GM10266 (cell line): ENCODE results near the gene NXPH1.

Experiments used
- DNase-seq: peaks from one replicate; pipeline ENCODE4 v3.0.0; 2012; ENCODE audit errors: extremely low spot score
- CTCF ChIP-seq: IDR thresholded peaks from 2 replicates; pipeline ENCODE4 v1.5.1; 2012; ENCODE audit warnings: mild to moderate bottlenecking, low read depth; ENCODE audit not compliant: control insufficient read depth, insufficient read depth; ENCODE audit errors: missing control alignments

Gene NXPH1

GRCh38 chr7:8613191-8613590 is 179.8 kb downstream of the NXPH1 start:
- no peak for DNase-seq
- TF ChIP-seq CTCF, result no peak

DNA sequence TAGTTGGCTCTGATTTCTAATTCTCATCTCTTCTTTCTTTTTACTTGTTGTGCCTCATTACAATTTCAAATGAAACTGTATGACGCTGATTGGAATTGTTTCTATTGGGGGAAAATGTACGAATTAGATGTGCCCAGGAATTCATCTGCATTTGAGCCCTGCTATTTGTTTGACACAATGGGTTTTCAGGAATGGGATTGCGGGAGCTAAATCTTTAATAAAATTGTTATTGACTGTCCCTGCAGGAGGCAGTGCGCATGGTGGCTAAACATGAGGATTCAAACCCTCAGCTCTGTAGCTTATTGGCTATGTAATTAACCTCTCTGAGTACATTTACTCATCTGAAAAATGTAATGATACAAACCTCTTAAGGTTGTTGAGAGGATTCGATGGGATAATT is 181.6 kb downstream of the NXPH1 start:
- no peak for TF ChIP-seq CTCF

DNA sequence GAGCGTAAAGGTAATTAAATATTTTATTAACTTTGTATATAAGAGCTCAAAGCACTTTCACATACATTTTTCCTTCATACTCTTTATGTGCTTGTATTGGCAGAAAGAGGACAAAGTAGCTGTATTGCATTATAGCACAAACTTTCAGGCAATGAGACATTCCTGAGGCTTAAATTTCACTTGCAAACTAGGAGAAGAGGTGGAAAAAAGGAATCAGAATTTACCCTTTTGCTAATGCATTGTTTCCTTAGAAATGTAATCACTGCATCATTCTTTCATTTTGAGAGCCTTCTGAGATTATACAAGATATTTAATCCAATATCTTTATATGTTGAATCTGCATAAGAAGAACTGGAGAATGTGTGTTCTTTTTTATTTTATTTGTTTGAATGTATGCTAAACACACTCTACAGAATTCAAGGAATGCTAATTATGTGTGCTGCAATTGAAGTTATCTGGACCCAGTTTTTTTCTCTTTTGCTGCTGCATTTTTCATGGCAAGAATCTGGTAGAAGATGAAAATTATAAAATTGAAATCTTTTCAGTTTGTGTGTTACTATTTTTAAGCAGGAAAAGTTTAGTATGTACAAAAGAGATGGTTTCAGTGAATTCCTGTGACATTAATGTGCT is 185.1 kb downstream of the NXPH1 start:
- TF ChIP-seq CTCF, result no peak
- no peak for DNase-seq

More for the DNA sequence above, 181.6 kb downstream of the NXPH1 start:
- DNase-seq, result no peak

DNA sequence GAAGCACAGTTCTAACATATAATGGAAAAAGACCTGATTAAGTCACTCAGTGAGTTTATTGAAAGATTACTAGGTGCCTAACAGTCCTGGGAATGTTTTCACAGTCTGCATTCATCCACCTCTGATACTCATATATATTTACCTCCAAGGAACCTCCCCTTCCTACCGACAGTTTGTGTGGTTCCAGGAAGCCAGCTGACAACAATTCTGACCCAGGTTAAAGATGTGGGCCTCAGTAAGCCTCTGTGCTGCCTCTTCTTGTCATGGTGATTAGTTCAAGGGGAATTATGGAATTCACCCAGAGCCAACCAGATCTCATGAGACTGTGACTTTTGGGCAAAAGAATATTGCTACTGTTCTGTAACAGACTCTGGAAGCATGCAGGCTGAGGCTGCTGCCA is 186.8 kb downstream of the NXPH1 start:
- no peak for DNase-seq
- TF ChIP-seq CTCF, result no peak

- no peak for TF ChIP-seq CTCF
- no peak for DNase-seq
Measured at GRCh38 chr7:8625612-8626011, 192.2 kb downstream of the NXPH1 start.

GRCh38 chr7:8627325-8627724 is 193.9 kb downstream of the NXPH1 start:
- no peak for TF ChIP-seq CTCF
- no peak for DNase-seq

GRCh38 chr7:8628656-8629055 is 195.2 kb downstream of the NXPH1 start:
- TF ChIP-seq CTCF, result no peak
- no peak for DNase-seq
